Liver (tissue), 3 donors: ENCODE measurements around the gene CERS4.

Experiments
- ATF3 ChIP-seq: IDR thresholded peaks from 2 replicates; pipeline ENCODE4 v1.6.1; 2016; ENCODE audit warnings: antibody characterized with exemption
- CTCF ChIP-seq: fragments of 150-350 bp; IDR thresholded peaks from 2 replicates; pipeline ENCODE4 v1.5.1; 2017; ENCODE audit warnings: improper control_type of control experiment, low read depth, low read length; ENCODE audit not compliant: missing input control
- FOXA1 ChIP-seq: IDR thresholded peaks from 2 replicates; pipeline ENCODE4 v1.6.1; 2016; ENCODE audit warnings: antibody characterized with exemption
- GABPA ChIP-seq, 2 donors: IDR thresholded peaks in 1 of 2; conservative IDR thresholded peaks in 1 of 2; 2 replicates each; pipeline ENCODE4 v1.6.1; 2016; ENCODE audit warnings: antibody characterized with exemption in 2 of 2, mild to moderate bottlenecking in 1 of 2, moderate library complexity in 1 of 2
- JUND ChIP-seq, 2 donors: IDR thresholded peaks; 2 replicates each; pipeline ENCODE4 v1.6.1; 2016; ENCODE audit warnings: antibody characterized with exemption in 2 of 2
- MAX ChIP-seq: IDR thresholded peaks from 2 replicates; pipeline ENCODE4 v1.6.1; 2016; ENCODE audit warnings: antibody characterized with exemption
- RAD21 ChIP-seq, 2 donors: IDR thresholded peaks; 2 replicates each; pipeline ENCODE4 v1.6.1; 2016; ENCODE audit warnings: antibody characterized with exemption in 2 of 2, mild to moderate bottlenecking in 2 of 2
- REST ChIP-seq: IDR thresholded peaks from 2 replicates; pipeline ENCODE4 v1.6.1; 2016; ENCODE audit warnings: antibody characterized with exemption, mild to moderate bottlenecking
- RXRA ChIP-seq, 2 donors: IDR thresholded peaks; 2 replicates each; pipeline ENCODE4 v1.6.1; 2017 to 2018; ENCODE audit warnings: antibody characterized with exemption in 2 of 2, mild to moderate bottlenecking in 1 of 2
- SP1 ChIP-seq: IDR thresholded peaks from 2 replicates; pipeline ENCODE4 v1.6.1; 2018; ENCODE audit warnings: antibody characterized with exemption, mild to moderate bottlenecking
- TAF1 ChIP-seq: conservative IDR thresholded peaks from 2 replicates; pipeline ENCODE4 v1.6.1; 2016; ENCODE audit warnings: antibody characterized with exemption, mild to moderate bottlenecking
- YY1 ChIP-seq: IDR thresholded peaks from 2 replicates; pipeline ENCODE4 v1.6.1; 2016; ENCODE audit warnings: antibody characterized with exemption, mild to moderate bottlenecking
- ZBTB33 ChIP-seq: IDR thresholded peaks from 2 replicates; pipeline ENCODE4 v1.6.1; 2016; ENCODE audit warnings: antibody characterized with exemption
- donor health status: healthy.
- donor health status: healthy.

GRCh38 chr19:8252922-8253589 is 43.9 kb downstream of the CERS4 start:
- TF ChIP-seq CTCF (peak; percentile 96), SP1 (no peak), FOXA1 (no peak), RAD21 (IDR thresholded peaks at IDR 0.05) (peak; percentile 99), TAF1 (no peak), JUND (IDR thresholded peaks at IDR 0.05) (no peak), ATF3 (no peak), ZBTB33 (no peak), YY1 (no peak), MAX (no peak), RXRA (IDR thresholded peaks at IDR 0.05) (no peak), GABPA (IDR thresholded peaks at IDR 0.05 in 1 of 2, conservative IDR thresholded peaks at IDR 0.05 in 1 of 2) (no peak), REST (no peak)
